Fibroblast of the aortic adventitia (primary cell): ENCODE results near the gene FIGN. TPM values are rescaled to one million over a fixed set of nuclear protein-coding genes. Genes with fewer than 3 reads are reported as not detected.

Experiments used
- DNase-seq: peaks from one replicate; pipeline ENCODE4 v3.0.0-alpha.2; 2010; ENCODE audit warnings: low read depth
- H3K4me3 ChIP-seq: 2 replicates; pipeline ENCODE4 v1.5.1; 2011; ENCODE audit warnings: low read depth, mild to moderate bottlenecking, control low read depth, low read length, moderate library complexity
- total RNA-seq: library from RNA; depleted of rRNA; stranded (reverse); fragments of >200 nt; gene quantifications from 2 replicates; pipeline ENCODE4 v1.2.3, GENCODE V29; 2012; ENCODE audit warnings: low replicate concordance
- TF ChIP-seq, protein P1 (sequence below): IDR thresholded peaks from 2 replicates; pipeline ENCODE4 v1.5.1; 2011; ENCODE audit warnings: mild to moderate bottlenecking, low read length, control low read depth, inconsistent platforms; ENCODE audit not compliant: insufficient read depth

Gene FIGN
- total RNA-seq, 1 donor = 4.1 TPM

DNA sequence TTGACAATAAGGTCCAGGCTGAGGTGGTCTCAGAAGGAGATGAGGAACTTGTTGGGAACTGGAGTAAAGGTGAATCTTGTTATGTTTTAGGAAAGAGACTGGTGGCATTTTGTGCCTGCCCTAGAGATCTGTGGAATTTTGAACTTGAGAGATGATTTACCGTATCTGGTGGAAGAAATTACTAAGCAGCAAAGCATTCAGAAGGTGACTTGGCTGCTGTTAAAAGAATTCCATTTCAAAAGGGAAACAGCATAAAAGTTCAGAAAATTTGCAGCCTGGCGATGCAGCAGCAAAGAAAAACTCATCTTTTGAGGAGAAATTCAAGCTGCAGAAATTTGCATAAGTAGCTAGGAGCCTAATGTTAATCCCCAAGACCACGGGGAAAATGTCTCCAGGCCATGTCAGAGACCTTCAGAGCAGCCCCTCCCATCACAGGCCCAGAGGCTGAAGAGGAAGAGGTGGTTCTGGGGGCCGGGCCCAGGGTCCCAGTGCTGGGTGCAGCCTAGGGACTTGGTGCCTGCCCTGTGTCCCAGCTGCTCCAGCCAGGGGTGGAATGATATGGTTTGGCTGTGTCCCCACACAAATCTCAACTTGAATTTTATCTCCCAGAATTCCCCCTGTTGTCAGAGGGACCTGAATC, 73.5 kb downstream of the FIGN start:
- no peak overlapping the region for H3K4me3 ChIP-seq
- TF ChIP-seq, protein P1, sequence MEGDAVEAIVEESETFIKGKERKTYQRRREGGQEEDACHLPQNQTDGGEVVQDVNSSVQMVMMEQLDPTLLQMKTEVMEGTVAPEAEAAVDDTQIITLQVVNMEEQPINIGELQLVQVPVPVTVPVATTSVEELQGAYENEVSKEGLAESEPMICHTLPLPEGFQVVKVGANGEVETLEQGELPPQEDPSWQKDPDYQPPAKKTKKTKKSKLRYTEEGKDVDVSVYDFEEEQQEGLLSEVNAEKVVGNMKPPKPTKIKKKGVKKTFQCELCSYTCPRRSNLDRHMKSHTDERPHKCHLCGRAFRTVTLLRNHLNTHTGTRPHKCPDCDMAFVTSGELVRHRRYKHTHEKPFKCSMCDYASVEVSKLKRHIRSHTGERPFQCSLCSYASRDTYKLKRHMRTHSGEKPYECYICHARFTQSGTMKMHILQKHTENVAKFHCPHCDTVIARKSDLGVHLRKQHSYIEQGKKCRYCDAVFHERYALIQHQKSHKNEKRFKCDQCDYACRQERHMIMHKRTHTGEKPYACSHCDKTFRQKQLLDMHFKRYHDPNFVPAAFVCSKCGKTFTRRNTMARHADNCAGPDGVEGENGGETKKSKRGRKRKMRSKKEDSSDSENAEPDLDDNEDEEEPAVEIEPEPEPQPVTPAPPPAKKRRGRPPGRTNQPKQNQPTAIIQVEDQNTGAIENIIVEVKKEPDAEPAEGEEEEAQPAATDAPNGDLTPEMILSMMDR = no peak
- DNase-seq = peak; percentile 38

DNA sequence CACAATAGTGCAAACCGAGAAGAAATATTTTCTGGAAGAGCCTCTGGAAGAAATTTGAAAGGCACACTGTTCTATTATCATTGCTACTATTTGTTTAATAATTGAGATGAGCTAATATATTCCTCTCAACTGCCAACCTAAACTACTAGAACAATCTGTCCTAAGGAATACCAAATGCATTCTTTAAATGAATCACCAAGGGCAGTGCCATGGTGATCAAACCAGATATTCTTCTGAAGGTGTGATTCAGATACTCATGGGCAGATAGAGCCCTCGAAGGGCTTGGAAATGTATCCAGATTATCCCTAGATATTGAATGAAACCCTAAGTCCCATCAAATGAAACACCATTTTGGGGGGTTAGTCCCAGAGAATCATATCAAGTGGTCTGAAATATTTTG, 76.6 kb downstream of the FIGN start:
- no peak for DNase-seq
- H3K4me3 ChIP-seq = no peak overlapping the region
- TF ChIP-seq, protein P1 = no peak

DNA sequence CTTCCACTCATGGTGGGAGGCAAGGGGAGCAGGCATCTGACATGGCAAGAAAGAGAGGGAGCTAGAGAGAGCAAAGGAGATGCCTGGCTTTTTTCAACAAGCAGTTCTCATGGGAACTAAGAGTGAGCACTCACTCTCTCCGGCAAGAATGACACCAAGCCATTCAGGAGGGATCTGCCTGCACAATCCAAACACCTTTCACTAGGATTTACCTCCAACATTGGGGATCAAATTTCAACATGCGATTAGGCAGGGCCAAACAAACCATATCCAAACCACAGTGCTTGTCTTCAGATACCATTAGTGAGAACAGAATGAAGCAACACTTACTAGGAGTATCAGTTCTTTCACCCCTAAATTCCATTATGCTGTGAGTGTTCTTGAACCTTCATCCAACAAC, 77.3 kb downstream of the FIGN start:
- peak; percentile 40 for DNase-seq
- TF ChIP-seq, protein P1 = no peak
- no peak overlapping the region for H3K4me3 ChIP-seq

DNA sequence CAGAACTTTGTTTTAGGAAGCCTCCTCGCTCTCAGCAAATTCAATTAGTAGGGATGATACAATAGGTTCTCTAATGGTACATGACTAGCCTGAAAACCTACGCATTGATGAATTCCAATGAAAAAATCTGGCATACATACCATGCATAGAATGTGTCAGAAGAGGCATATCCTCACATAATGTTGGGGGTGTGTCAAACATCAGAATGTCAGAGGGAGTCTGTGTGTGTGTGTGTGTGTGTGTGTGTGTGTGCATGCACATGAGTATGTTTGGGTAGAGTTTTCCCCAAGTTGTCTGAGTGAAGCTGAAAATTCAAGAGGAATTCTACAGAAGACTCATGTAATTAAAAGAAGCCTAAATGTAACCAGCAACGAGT, 78.5 kb downstream of the FIGN start:
- peak; percentile 67 for DNase-seq
- TF ChIP-seq, protein P1 = no peak
- H3K4me3 ChIP-seq = no peak overlapping the region

DNA sequence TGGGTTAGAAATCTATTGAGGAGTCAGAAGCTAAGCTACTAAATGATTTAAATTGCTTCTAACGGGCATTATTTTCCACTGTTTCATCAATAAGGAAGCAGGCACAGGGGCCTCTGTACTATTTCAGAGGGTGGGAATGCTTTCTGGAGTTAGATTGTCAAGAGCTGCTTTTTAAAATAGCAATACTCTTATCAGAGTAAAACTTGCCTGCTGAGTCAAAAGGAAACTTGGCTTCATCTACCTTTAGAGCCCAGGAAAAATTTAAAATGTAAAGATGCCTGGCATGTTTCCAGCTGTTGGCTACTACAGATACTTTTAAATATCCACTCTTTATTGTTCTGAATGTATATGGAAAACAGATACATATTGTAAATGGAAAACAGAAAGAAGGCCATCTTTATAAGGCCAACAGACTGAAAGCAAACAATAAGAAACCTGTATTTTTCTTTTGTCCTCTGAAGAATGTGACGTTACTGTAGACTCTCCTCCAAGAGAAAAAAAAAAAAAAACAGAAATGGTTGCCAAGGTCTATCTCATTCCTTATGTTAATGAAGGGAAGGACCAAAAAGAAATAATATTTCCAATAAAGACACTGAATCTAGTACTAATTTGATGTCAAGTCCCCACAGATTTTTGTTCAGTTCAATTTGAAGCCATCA, 79.1 kb downstream of the FIGN start:
- TF ChIP-seq, protein P1 = no peak
- peak; percentile 69 for DNase-seq
- no peak overlapping the region for H3K4me3 ChIP-seq

DNA sequence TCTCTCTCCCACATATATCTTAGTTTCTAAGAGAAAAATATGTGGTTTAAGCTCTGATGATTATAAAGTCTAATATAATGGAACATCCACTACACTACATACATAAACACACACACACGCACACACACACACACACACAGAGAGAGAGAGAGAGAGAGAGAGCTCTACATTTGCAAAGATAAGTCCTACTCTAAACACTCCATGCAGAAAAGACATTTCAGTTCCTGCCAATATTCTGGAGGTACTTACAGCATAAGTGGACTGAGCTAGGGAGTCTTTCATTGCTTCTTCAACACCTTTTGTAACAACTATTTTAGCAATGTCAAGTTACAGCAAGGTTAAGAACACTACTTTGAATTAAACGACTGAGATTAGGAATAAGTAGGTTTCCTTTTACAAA, 80.1 kb downstream of the FIGN start:
- TF ChIP-seq, protein P1 = no peak
- H3K4me3 ChIP-seq = no peak overlapping the region
- DNase-seq = peak; percentile 45

DNA sequence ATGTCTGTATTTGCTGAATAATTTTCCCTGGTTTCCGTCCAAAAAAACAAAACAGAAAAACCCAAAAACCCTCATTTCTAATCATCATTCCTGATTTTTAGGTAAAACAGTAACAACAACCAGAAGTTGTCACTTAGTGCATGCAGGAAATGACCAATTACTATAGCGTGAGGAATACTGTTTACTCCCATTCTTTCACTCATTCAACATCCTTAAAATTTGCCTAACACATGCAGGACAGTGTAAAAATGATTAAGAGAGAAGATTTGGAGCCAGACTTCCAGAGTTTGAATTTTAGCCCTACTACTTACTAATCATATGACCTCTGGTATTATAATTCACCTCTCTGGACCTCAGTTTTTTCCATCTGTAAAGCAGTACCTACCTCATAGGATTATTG, 83.1 kb downstream of the FIGN start:
- no peak overlapping the region for H3K4me3 ChIP-seq
- TF ChIP-seq, protein P1 = no peak
- DNase-seq = no peak
